Effector CD4-positive, alpha-beta T cell (primary cell): Measurements from ENCODE around the gene METTL5.
A peak's percentile ranks its signal among the peaks of the same experiment; 100 is the strongest.
"Not testable (repeated sequence)": the region's sequence is repeated elsewhere in the genome, so short reads cannot be mapped to it uniquely, and the experiment has no call there.

Source experiments
- DNase-seq: peaks from one replicate; pipeline ENCODE4 v3.0.0-alpha.2; 2020
- total RNA-seq: gene quantifications from one replicate; lab custom pipeline; 2026; lab: John Stamatoyannopoulos, UW

The METTL5 gene
- 10.7 reads per million, percentile 33 among the genes with 10 or more reads in this experiment for total RNA-seq

- peak; percentile 65 for DNase-seq
Observed at GRCh38 chr2:169824373-169825333, at the start of gene METTL5. METTL5 (minus strand) TSS chr2:169824905; CDS start chr2:169824597, 308 bp downstream.

GRCh38 chr2:169871994-169872393, 47.3 kb upstream of the METTL5 start:
- no peak for DNase-seq

- not testable (repeated sequence) for DNase-seq
Observed at GRCh38 chr2:169871369-169871768, 46.7 kb upstream of the METTL5 start.

- DNase-seq: no peak
Observed at GRCh38 chr2:169868951-169869350, 44.2 kb upstream of the METTL5 start.

- no peak for DNase-seq
Observed at GRCh38 chr2:169867579-169867978, 42.9 kb upstream of the METTL5 start.

GRCh38 chr2:169866230-169866629, 41.5 kb upstream of the METTL5 start:
- not testable (repeated sequence) for DNase-seq

- no peak for DNase-seq
Observed at GRCh38 chr2:169865492-169865891, 40.8 kb upstream of the METTL5 start.

- no peak for DNase-seq
Observed at GRCh38 chr2:169862816-169863215, 38.1 kb upstream of the METTL5 start.

GRCh38 chr2:169860149-169860548, 35.4 kb upstream of the METTL5 start:
- no peak for DNase-seq

- no peak for DNase-seq
Observed at GRCh38 chr2:169859423-169859822, 34.7 kb upstream of the METTL5 start.

- not testable (repeated sequence) for DNase-seq
Observed at GRCh38 chr2:169855281-169856258, 30.9 kb upstream of the METTL5 start.

GRCh38 chr2:169853041-169853668, 28.4 kb upstream of the METTL5 start:
- DNase-seq: no peak

- DNase-seq: no peak
Observed at GRCh38 chr2:169849710-169850109, 25.0 kb upstream of the METTL5 start.

GRCh38 chr2:169848959-169849693, 24.4 kb upstream of the METTL5 start:
- DNase-seq: not testable (repeated sequence)

GRCh38 chr2:169845016-169845415, 20.3 kb upstream of the METTL5 start:
- DNase-seq: no peak

- DNase-seq: not testable (repeated sequence)
Observed at GRCh38 chr2:169841625-169842024, 16.9 kb upstream of the METTL5 start.

GRCh38 chr2:169840747-169841142, 16.0 kb upstream of the METTL5 start:
- no peak for DNase-seq

GRCh38 chr2:169839954-169840746, 15.4 kb upstream of the METTL5 start:
- no peak for DNase-seq

GRCh38 chr2:169838743-169839489, 14.2 kb upstream of the METTL5 start:
- no peak for DNase-seq

GRCh38 chr2:169834401-169834800, 9.7 kb upstream of the METTL5 start:
- no peak for DNase-seq
